Hepatocyte (in vitro differentiated cells): ENCODE results near the gene GLT6D1. TPM values are rescaled to one million over a fixed set of nuclear protein-coding genes. Genes with fewer than 3 reads are reported as not detected.
A peak's percentile ranks its signal among the peaks of the same experiment; 100 is the strongest.

ENCODE experiments used
- DNase-seq: peaks from one replicate; pipeline ENCODE4 v3.0.0-alpha.2; 2016; ENCODE audit warnings: low spot score
- H2AFZ ChIP-seq: fragments of 200-600 bp; sonication (generic); 2 replicates; pipeline ENCODE4 v1.6.0; 2016; ENCODE audit warnings: antibody characterized with exemption, mild to moderate bottlenecking
- H3K27ac ChIP-seq: fragments of 200-600 bp; sonication (generic); 2 replicates; pipeline ENCODE4 v1.5.1; 2016; ENCODE audit warnings: mild to moderate bottlenecking
- H3K27me3 ChIP-seq: fragments of 200-600 bp; sonication (generic); 2 replicates; pipeline ENCODE4 v1.6.1; 2016
- H3K36me3 ChIP-seq: fragments of 200-600 bp; sonication (generic); replicated peaks from 2 replicates; pipeline ENCODE4 v1.5.1; 2016; ENCODE audit warnings: low read depth; ENCODE audit not compliant: insufficient read depth
- H3K4me1 ChIP-seq: fragments of 200-600 bp; sonication (generic); 2 replicates; pipeline ENCODE4 v1.5.1; 2016; ENCODE audit warnings: mild to moderate bottlenecking, moderate library complexity; ENCODE audit not compliant: insufficient read depth
- H3K4me2 ChIP-seq: fragments of 200-600 bp; sonication (generic); 2 replicates; pipeline ENCODE4 v1.6.0; 2016
- H3K4me3 ChIP-seq: fragments of 200-600 bp; sonication (generic); 2 replicates; pipeline ENCODE4 v1.5.1; 2016; ENCODE audit warnings: mild to moderate bottlenecking
- H3K79me2 ChIP-seq: fragments of 200-600 bp; sonication (generic); 2 replicates; pipeline ENCODE4 v1.6.0; 2017; ENCODE audit warnings: mild to moderate bottlenecking
- H3K9me2 ChIP-seq: fragments of 200-600 bp; sonication (generic); replicated peaks from 2 replicates; pipeline ENCODE4 v1.6.0; 2017; ENCODE audit warnings: mild to moderate bottlenecking; ENCODE audit not compliant: insufficient read depth
- H3K9me3 ChIP-seq: fragments of 200-600 bp; sonication (generic); 2 replicates; pipeline ENCODE4 v1.5.1; 2016; ENCODE audit warnings: low read depth, mild to moderate bottlenecking
- H4K20me1 ChIP-seq: fragments of 200-600 bp; sonication (generic); 2 replicates; pipeline ENCODE4 v1.6.0; 2016; ENCODE audit warnings: mild to moderate bottlenecking; ENCODE audit not compliant: insufficient read depth, poor library complexity, severe bottlenecking
- CTCF ChIP-seq: fragments of 200-600 bp; sonication (generic); IDR thresholded peaks from 2 replicates; pipeline ENCODE4 v1.5.1; 2016; ENCODE audit warnings: antibody characterized with exemption, mild to moderate bottlenecking; ENCODE audit not compliant: poor library complexity
- EZH2 ChIP-seq: fragments of 200-600 bp; sonication (generic); IDR thresholded peaks from 2 replicates; pipeline ENCODE4 v1.6.1; 2016; ENCODE audit warnings: antibody characterized with exemption, mild to moderate bottlenecking, borderline replicate concordance
- EZH2phosphoT487 ChIP-seq: fragments of 200-600 bp; sonication (generic); IDR thresholded peaks from one replicate; pipeline ENCODE4 v1.6.1; 2018; ENCODE audit warnings: antibody characterized with exemption, mild to moderate bottlenecking, low read depth, moderate library complexity; ENCODE audit not compliant: unreplicated experiment, severe bottlenecking
- WGBS: methylation state at CpG from one replicate; pipeline ENCODE4 v1.1.6; 2016; ENCODE audit warnings: low lambda C conversion rate; ENCODE audit errors: missing lambda C conversion rate; 5-methylcytosine and 5-hydroxymethylcytosine counted together
- polyA plus RNA-seq: library from polyadenylated mRNA; unstranded; fragments of >200 nt; fragmentation: Nextera tagmentation; extraction: Ambion mirVana; gene quantifications from 2 replicates; pipeline ENCODE4 v1.2.1, GENCODE V29; 2016
- total RNA-seq: library from RNA; depleted of rRNA; stranded (reverse); fragments of >200 nt; gene quantifications from 2 replicates; pipeline ENCODE4 v1.2.3, GENCODE V29; 2014

Gene GLT6D1
- total and polyA plus RNA-seq, 2 experiments from 2014 or later, result 0.20 TPM; not detected in 1

- no peaks in the 10 kb centered on the region for H3K27me3 ChIP-seq
- no peaks in the 10 kb centered on the region for H3K79me2 ChIP-seq
- no peaks in the 10 kb centered on the region for H3K4me1 ChIP-seq
- peak overlapping the region; percentile 20 for H2AFZ ChIP-seq
- peak overlapping the region; percentile 80 for H3K27ac ChIP-seq
- DNase-seq, result peak; percentile 32
- H3K4me3 ChIP-seq, result no peak overlapping the region
- no peaks in the 10 kb centered on the region for H4K20me1 ChIP-seq
- WGBS, result 55% methylated on average over 2 of the region's 2 CpGs
- no peaks in the 10 kb centered on the region for H3K9me2 ChIP-seq
- peak overlapping the region; percentile 35 for H3K4me2 ChIP-seq
- H3K9me3 ChIP-seq, result no peaks in the 10 kb centered on the region
- no peak for TF ChIP-seq EZH2
- no peak for TF ChIP-seq EZH2phosphoT487
- TF ChIP-seq CTCF, result no peak
- no peaks in the 10 kb centered on the region for H3K36me3 ChIP-seq
Observed at GRCh38 chr9:135596211-135596610, 43.1 kb downstream of the GLT6D1 start.

- no peaks in the 10 kb centered on the region for H3K27me3 ChIP-seq
- H3K36me3 ChIP-seq, result no peaks in the 10 kb centered on the region
- TF ChIP-seq EZH2 (no peak), CTCF (no peak), EZH2phosphoT487 (no peak)
- H3K4me2 ChIP-seq, result no peak overlapping the region
- H3K27ac ChIP-seq, result no peak overlapping the region
- DNase-seq, result no peak
- H3K9me2 ChIP-seq, result no peaks in the 10 kb centered on the region
- WGBS, result 90% methylated on average over 10 of the region's 13 CpGs
- H3K4me3 ChIP-seq, result no peak overlapping the region
- no peaks in the 10 kb centered on the region for H3K9me3 ChIP-seq
- H2AFZ ChIP-seq, result no peak overlapping the region
- H4K20me1 ChIP-seq, result no peaks in the 10 kb centered on the region
- no peaks in the 10 kb centered on the region for H3K79me2 ChIP-seq
- no peaks in the 10 kb centered on the region for H3K4me1 ChIP-seq
Observed at GRCh38 chr9:135592625-135593024, 46.7 kb downstream of the GLT6D1 start.

- no peaks in the 10 kb centered on the region for H3K27me3 ChIP-seq
- no peaks in the 10 kb centered on the region for H4K20me1 ChIP-seq
- no peaks in the 10 kb centered on the region for H3K36me3 ChIP-seq
- H3K4me3 ChIP-seq, result no peak overlapping the region
- 88% methylated on average over 4 of the region's 5 CpGs for WGBS
- no peak for DNase-seq
- no peak overlapping the region for H3K4me2 ChIP-seq
- TF ChIP-seq EZH2phosphoT487 (no peak), CTCF (no peak), EZH2 (no peak)
- no peaks in the 10 kb centered on the region for H3K9me2 ChIP-seq
- no peak overlapping the region for H3K27ac ChIP-seq
- H3K79me2 ChIP-seq, result no peaks in the 10 kb centered on the region
- H3K4me1 ChIP-seq, result no peaks in the 10 kb centered on the region
- H2AFZ ChIP-seq, result no peak overlapping the region
- no peaks in the 10 kb centered on the region for H3K9me3 ChIP-seq
Observed at GRCh38 chr9:135592331-135592590, 47.1 kb downstream of the GLT6D1 start.
